Smooth muscle cell of the umbilical artery (primary cell): ENCODE measurements around the gene BPIFA1. TPM values are rescaled to one million over a fixed set of nuclear protein-coding genes. Genes with fewer than 3 reads are reported as not detected.

ENCODE experiments used
- total RNA-seq: library from RNA; depleted of rRNA; stranded (reverse); fragments of >200 nt; gene quantifications from 2 replicates; pipeline ENCODE4 v1.2.3, GENCODE V29; 2014

BPIFA1 gene
- not detected in 2 replicates for total RNA-seq

GRCh38 chr20:33235696-33236095 is at the start of gene BPIFA1:
BPIFA1 (plus strand) TSS chr20:33235996; CDS start chr20:33237712, 1,716 bp downstream.

GRCh38 chr20:33217052-33217451 is 18.7 kb upstream of the BPIFA1 start, which contains the start of gene BPIFA3:
BPIFA3 (plus strand) TSS chr20:33217352; CDS start chr20:33217537, 185 bp downstream.

GRCh38 chr20:33282991-33283555 is 47.3 kb downstream of the BPIFA1 start, which contains the start of gene BPIFB1:
BPIFB1 (plus strand) TSS chr20:33283214; CDS start chr20:33286074, 2,860 bp downstream.

Other genes with a start within 250 kb of the BPIFA1 start
- gene SUN5, start 231.6 kb upstream of the BPIFA1 start, total RNA-seq, result not detected in 2 replicates
- gene BPIFB2, start 228.3 kb upstream of the BPIFA1 start, total RNA-seq, result not detected in 2 replicates
- gene BPIFB6, start 204.3 kb upstream of the BPIFA1 start, total RNA-seq, result not detected in 2 replicates
- not detected in 2 replicates for gene BPIFB3, start 182.1 kb upstream of the BPIFA1 start, total RNA-seq
- gene BPIFB4, start 156.4 kb upstream of the BPIFA1 start, total RNA-seq, result not detected in 2 replicates
- gene BPIFA2, start 67.8 kb upstream of the BPIFA1 start, total RNA-seq, result not detected in 2 replicates
- not detected in 2 replicates for gene BPIFA3, start 18.6 kb upstream of the BPIFA1 start, total RNA-seq
- gene BPIFB1, start 47.2 kb downstream of the BPIFA1 start, total RNA-seq, result not detected in 2 replicates
- gene CDK5RAP1, start 165.5 kb downstream of the BPIFA1 start, total RNA-seq, result 25.7 and 26.1 TPM in 2 replicates
- gene SNTA1, start 207.8 kb downstream of the BPIFA1 start, total RNA-seq, result 10.9 and 18.1 TPM in 2 replicates